ENCODE data around the gene ENTR1. TPM values are rescaled to one million over a fixed set of nuclear protein-coding genes. Genes with fewer than 3 reads are reported as not detected.

ENTR1 gene, protein sequence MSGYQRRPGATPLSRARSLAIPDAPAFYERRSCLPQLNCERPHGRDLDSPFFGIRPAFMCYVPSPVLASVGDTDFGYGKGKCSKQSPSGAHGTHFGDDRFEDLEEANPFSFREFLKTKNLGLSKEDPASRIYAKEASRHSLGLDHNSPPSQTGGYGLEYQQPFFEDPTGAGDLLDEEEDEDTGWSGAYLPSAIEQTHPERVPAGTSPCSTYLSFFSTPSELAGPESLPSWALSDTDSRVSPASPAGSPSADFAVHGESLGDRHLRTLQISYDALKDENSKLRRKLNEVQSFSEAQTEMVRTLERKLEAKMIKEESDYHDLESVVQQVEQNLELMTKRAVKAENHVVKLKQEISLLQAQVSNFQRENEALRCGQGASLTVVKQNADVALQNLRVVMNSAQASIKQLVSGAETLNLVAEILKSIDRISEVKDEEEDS
- 53.6 and 57.8 TPM in 2 replicates for total RNA-seq

DNA sequence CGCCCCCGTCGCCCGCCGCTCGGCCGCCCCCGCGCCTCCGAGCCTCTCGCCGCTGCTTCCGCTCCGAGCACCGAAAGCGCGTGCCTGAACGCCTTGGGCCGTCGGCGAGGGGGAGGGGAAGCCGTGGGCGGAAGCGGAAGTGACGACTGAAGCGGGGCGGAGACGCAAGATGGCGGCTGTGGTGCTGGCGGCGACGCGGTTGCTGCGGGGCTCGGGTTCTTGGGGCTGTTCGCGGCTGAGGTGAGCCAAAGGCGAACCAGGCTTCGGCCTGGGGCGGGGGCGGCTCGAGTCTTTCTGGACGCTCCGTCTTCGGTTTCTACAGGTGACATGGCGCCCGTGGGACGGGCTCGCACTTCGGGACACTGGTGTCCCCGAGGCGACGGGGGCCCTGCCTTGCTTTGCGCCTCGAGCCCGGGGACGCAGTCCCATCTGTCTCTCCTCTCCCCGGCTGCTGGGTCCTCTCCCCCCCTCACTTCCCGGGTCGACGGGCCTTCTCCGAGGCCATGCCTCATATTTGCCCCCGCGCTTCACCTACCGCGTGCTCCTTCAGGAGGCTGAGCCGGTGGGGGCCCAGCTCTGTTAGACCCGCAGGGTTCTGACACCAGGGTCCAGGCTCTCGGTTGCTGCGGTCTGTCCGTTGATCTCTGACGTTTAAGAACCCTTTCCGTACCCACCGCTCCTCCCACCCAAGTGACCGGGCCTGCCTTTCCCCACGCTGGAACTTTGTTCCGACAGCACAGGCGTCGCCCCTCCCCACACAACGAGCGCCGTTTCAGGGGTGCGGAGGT is at the start of gene ENTR1, which contains the start of gene PMPCA:
TSS of gene ENTR1 (minus strand) at position 115 of the 788 bp plus-strand sequence. CDS start 217 bp downstream, outside the sequence.
TSS of gene PMPCA (plus strand) at position 159 of the 788 bp plus-strand sequence. CDS start at position 170, 11 bp downstream.

DNA sequence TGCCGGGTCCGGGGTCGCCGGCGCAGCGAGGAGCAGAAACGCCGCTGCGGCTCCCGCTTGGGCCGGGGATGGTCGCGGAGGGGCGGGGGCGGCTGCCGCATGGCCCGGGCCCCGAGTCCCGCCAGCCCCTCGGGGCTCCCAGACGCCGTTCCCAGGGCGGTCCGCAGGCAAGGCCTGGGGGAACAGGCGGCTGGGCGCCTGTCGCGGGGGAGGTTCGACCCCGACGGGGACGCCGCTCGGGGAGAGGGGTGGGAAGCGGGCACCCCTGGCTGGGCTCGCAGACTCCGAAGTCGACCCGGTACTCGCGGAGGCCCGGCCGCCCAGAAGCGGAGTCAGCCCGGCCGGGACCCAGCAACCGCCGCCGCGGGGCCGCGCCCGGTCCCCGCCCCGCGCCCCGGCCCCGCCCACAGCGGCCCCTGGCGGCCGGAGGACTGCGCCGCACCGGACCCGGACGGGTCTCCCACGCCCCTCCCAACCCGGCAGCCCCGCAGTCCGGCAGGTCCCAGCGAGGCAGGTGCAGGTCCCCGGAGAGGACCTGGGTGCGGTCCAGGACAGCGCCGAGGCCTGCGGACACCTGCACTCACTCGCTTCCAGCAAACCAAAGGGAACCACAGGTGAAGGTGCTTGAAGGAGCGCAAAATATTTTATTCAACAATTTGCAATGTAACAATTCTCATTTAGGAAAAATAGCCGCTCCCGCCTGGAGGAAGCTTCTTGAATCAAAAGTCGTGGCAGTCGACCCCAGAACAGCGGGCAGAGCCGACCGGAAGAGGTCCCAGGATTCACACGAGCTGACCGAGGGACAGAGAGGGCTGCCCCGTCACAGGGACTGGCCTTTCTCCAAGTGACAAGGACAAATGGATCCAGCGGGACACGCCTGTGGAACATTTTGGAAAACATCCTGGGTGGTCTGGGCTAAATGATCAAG is 29.3 kb upstream of the ENTR1 start, which contains the start of gene INPP5E:
TSS of gene INPP5E (minus strand) at position 365 of the 928 bp plus-strand sequence. CDS start 426 bp downstream, outside the sequence.

DNA sequence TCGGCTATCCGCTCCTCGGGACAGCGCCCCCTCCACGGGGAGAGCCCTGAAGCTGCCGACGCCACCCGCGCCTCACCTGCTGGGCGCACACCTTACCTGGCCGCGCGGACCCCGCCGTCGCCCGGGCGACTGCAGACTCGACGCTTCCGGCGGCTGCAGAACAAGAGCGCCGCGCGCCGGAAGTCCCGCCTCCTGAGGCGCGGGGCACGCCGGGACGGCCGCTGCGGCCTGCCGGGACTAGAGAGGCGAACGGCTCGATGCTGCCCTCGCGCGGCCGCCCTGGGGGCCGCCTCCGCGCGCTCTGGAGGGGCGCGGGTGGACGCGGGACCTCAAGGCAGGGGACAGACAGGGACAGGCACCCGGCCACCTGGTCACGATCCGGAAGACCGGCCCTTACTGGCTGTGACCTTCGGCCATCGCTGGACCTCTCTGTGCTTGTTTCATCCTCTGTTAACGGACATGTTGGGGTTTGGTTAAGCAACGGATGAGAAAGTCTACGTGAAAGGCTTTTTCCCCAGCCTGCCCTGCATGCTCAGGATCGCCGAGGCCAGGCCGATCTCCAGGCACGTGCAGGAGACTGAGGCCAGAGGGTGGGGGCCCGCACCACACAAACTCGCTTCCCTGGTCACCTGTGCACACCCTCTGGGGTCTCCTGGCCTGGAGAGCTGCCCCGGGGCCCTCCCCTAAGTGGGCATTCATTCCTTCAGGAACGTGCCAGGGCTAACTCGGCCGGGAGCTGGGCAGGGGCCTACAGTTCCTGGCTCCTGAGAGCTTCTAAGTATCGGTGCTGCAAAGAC is 10.2 kb downstream of the ENTR1 start, which contains the start of gene SNAPC4:
TSS of gene SNAPC4 (minus strand) at position 133 of the 797 bp plus-strand sequence. CDS start 1,742 bp downstream, outside the sequence.

DNA sequence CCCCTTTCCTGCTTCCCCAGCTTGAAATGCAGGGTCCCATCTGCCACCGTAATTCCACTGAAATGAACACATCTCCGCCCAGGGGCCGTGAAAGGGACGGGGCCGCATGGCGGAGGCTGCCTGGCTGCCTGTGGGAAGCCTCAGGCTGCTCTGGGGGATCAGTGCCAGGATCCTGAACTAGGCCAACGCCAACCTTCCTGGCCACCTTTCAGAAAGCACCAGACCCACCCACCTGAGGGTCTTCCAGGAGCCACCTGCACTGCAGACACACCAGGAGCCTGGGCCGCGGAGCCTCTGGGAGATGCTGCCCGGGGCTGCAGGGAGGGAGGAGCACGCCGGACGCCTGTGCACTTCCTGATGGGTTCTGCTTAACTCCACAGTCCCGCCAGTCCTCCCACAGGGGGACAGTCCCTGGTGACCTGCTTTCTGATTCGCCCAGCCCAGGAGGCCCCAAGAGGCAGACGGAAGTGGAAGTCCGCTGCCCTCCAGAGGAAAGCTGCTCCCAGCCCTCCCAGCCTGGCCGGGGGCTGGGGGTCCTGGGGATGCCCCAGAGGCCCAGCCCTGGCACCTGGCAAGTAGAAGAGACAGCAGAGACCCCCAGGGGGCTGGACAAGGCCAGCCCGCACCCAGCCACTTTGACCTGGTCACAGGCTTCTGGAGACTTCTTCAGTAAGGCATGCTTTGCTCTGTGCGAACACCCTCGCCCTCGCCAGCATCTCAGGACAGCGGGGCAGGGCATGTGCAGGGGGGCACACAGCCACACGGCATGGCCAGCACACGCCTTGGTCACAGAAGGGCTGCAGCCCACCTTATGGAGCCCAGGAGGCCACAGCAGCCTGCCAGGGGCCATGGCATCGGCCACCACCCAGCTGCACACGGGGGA is 36.9 kb downstream of the ENTR1 start, which contains the start of gene CARD9:
TSS of gene CARD9 (minus strand) at position 370 of the 883 bp plus-strand sequence. CDS start 1,591 bp downstream, outside the sequence.

DNA sequence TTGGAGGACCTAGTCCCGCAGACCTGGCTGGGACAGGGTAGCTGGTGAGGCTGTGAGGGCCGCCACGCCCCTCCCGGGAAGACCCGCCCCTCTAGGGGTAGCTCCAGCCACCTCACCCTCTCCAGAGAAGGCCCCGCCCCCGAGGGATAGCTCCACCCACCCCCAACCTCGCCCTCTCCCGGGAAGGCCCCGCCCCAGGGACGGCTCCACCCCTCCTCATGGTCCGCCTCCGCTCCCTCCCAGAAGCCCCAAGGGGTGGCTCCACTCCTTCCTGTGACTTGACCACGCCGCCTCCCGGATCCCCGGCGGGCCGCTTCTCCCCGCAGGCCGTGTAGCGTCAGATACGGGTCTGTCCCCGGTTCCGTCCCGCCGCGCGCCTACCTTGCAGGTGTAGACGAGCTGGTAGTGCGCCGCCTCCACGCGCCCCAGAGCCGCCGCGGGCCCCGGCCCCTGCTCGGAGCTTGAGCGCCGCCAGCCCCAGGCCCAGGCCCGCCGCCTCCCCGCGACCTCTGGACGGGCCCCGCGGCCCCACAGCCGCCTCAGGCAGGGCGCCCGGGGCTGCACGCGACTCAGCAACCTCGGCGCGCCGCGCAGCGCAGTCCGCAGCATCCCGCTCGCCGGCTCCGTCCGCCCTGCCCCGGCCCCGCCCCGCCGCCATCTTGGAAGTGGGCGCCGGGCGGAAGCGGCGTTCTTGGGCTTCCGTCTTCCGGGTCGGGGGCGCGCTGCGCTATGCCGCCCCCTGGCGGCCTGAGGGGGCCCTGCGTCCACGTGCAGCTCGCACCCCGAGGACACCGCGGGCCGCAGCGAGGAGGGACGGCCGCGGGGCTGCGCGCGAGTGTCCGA is 47.1 kb downstream of the ENTR1 start, which contains the start of gene DNLZ:
TSS of gene DNLZ (minus strand) at position 639 of the 843 bp plus-strand sequence. CDS start at position 609, 30 bp downstream.

Other genes starting within 250 kb of the ENTR1 start
- not detected in 2 replicates for gene LHX3, start 205.5 kb downstream of the ENTR1 start, total RNA-seq
- 14.6 and 22.3 TPM in 2 replicates for gene QSOX2, start 164.8 kb downstream of the ENTR1 start, total RNA-seq
- gene CCDC187, start 106.5 kb downstream of the ENTR1 start, total RNA-seq: 0.25 TPM in 1 of 2 replicates, not detected in the other
- gene GPSM1, start 83.1 kb downstream of the ENTR1 start, total RNA-seq: 37.3 and 65.5 TPM in 2 replicates
- gene DNLZ, start 46.9 kb downstream of the ENTR1 start, total RNA-seq: 20.8 and 41.2 TPM in 2 replicates
- gene CARD9, start 36.9 kb downstream of the ENTR1 start, total RNA-seq: under 0.01 and 0.76 TPM in 2 replicates
- gene SNAPC4, start 10.4 kb downstream of the ENTR1 start, total RNA-seq: 9.0 and 10.8 TPM in 2 replicates
- 52.6 and 59.6 TPM in 2 replicates for gene PMPCA, start within 50 bp of the ENTR1 start, total RNA-seq
- gene INPP5E, start 29.2 kb upstream of the ENTR1 start, total RNA-seq: 13.6 and 14.3 TPM in 2 replicates
- 44.6 and 56.2 TPM in 2 replicates for gene SEC16A, start 72.4 kb upstream of the ENTR1 start, total RNA-seq
- gene NOTCH1, start 135.4 kb upstream of the ENTR1 start, total RNA-seq: 23.0 and 36.0 TPM in 2 replicates

All from mesangial cell (primary cell).